GM18861 (cell line): ENCODE data around the gene TLK2.
"Not testable (repeated sequence)": the region's sequence is repeated elsewhere in the genome, so short reads cannot be mapped to it uniquely, and the experiment has no call there.

ENCODE experiments used
- ATAC-seq: cut with Tn5 transposase; IDR thresholded peaks from one replicate; pipeline ENCODE4 v1.9.1; 2021; ENCODE audit not compliant: unreplicated experiment

TLK2 gene

DNA sequence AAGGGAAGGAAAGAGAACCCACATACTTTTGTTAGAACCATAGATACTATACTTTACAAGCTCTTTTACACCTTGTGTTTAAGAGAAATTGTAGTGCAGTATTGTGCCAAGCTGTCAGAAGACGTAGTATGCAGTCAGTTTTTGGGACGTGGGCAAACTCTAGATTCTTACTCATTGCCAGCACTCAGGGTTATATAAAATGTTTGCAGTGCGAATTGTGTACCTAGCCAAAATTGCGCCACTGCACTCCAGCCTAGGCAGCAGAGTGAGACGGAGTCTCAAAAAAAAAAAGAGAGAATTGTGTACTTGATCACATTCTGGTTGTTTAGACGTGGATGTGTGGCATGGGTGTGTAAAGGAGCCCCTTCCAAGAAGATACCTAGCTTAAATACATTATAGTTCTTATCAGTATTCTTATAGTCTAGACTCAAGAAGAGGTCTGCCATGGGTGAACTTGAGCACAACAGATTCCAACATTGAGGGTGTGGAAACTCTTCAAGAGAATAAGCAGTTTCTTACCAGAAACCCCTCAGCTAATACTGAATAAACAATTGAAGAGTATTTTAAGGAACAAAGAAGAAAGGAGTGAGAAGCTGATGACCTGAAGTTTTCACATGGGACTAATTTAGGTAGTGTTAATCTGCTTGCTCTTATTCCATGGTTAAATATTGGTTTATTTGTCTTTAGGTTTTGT is 121.5 kb downstream of the TLK2 start:
- no peak for ATAC-seq

DNA sequence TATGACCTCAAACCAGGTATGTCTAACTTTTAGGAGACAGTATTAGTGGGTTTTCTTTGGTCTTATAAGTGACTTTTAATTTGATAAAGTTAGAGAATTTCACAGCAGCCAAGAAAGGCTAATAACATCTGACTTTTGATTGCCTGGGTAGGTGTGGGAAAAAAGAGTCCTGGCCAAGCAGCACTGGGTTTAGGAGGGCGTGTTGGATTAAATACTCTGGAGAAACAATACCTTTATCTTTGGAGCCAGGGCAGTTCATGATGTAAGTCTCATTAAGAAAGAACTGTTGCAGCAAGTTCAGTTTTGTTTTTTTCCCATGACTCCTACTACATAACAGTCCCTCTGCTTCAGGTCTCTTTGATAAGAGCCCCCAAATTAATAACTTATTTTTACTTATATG is 122.2 kb downstream of the TLK2 start:
- ATAC-seq: no peak

DNA sequence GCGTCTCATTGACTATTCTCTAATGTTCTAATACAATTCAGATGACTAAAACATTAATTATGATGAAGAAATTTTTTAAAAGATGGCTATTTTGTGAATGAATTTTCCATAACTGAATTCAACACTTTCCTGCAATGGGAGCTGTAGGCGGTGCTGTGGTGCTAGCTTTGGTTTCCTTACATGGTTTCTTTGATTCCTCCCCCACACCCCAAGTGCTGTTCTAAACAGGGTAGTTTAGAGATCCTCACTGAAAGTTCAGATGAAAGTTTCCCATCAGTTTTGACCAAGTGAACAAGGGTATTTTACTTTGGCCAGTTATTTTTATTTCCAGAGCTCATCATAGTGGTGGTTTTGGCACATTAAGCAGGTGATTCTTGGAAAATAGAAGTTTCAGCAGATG is 122.8 kb downstream of the TLK2 start:
- ATAC-seq: no peak

DNA sequence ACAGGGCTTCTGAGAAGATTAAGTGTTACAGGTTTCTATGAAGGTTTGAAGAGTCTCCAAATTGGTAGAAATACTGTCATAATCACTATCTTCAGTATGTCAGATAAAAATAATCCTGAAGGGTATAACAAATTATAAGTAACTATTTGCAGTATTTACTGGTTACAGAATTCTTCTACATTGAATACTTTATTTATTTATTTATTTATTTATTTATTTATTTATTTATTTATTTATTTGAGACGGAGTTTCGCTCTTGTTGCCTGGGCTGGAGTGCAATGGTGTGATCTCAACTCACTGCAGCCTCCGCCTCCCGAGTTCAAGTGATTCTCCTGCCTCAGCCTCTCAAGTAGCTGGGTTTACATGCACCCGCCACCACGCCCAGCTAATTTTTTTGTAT is 125.2 kb downstream of the TLK2 start:
- not testable (repeated sequence) for ATAC-seq

DNA sequence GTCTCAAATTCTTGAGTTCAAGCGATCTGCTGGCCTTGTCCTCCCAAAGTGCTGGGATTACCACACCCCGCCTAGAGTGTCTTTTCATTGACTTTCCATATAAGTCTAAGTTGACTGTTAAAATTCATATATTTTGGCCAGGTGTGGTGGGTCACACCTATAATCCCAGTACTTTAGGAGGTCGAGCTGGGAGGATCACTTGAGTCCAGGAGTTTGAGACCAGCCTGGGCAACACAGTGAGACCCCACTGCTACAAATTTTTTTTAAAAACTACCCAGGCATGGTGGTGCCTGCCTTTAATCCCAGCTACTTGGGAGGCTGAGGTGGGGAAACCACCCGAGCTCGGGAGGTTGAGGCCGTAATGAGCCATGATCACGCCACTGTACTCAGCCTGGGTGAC is 127.0 kb downstream of the TLK2 start:
- ATAC-seq: no peak

DNA sequence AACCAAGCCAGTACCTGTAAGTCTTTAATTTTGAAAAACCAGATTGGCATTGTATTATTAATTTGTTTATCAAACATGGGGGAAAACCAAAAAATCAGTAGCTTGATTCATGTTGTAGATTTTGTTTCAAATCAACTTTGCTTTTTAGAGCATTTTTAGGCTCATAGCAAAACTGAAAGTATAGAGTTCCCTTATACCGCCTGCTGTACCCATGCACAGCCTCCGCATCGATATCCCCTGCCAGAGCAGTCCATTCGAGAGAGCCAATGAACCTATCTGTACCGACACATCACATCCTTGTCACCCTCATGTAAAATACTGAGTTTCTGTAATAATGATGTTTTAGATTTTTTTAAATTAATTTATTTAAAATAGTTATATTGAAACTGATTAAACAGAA is 132.7 kb downstream of the TLK2 start:
- peak; percentile 81 for ATAC-seq

DNA sequence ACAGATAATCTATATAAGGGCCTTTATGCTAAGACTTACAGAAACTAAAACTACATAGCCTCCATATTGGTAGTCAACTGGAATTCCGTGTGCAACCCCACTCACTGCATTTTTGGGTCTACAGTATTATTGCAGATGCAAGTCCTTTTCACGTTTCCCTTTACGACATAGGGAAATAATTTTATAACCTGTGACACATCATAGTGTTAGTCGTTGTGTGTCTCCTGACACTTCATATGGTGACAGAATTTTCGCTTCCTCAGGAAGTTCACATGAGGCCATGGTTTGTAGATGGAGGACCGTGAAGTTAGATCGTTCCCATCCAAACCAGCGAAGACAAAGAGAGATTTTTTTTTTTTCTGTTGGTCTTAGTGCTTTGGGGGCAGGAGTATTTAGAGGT is 133.1 kb downstream of the TLK2 start:
- ATAC-seq: peak; percentile 15

DNA sequence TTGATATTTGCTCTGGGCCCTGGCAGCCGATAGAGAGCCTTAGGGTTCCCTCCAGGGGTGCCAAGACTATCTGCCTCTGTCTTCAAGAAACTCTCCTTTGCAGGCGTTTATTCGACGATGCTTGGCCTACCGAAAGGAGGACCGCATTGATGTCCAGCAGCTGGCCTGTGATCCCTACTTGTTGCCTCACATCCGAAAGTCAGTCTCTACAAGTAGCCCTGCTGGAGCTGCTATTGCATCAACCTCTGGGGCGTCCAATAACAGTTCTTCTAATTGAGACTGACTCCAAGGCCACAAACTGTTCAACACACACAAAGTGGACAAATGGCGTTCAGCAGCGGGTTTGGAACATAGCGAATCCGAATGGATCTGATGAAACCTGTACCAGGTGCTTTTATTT is 133.7 kb downstream of the TLK2 start:
- not testable (repeated sequence) for ATAC-seq

DNA sequence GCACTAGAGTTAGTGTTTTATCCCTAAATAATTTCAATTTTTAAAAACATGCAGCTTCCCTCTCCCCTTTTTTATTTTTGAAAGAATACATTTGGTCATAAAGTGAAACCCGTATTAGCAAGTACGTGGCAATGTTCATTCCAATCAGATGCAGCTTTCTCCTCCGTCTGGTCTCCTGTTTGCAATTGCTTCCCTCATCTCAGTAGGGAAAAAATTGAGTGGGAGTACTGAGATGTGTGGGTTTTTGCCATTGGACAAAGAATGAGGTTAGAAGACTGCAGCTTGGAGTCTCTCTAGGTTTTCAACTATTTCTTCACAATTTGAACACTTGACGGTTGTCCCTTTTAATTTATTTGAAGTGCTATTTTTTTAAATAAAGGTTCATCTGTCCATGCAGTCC is 134.5 kb downstream of the TLK2 start:
- not testable (repeated sequence) for ATAC-seq

DNA sequence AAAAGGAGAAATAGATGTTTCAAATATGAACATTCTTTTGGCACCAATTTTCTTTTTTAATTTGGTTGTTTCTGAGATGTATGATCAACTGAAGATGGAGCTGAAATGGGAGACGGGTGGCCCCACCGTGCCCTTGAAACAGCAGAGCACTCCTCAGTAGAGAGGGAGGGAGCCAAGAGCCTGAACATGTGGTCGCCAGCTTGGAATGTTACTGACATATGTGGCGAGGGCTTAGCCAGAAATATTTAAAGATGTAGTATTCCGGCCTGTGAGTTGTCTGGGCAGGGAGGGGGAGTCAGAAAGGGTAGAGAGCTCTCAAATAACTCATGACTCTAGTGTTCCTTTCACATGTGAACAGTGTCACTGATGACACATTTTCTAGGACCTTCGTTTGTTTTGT is 135.5 kb downstream of the TLK2 start:
- ATAC-seq: no peak

DNA sequence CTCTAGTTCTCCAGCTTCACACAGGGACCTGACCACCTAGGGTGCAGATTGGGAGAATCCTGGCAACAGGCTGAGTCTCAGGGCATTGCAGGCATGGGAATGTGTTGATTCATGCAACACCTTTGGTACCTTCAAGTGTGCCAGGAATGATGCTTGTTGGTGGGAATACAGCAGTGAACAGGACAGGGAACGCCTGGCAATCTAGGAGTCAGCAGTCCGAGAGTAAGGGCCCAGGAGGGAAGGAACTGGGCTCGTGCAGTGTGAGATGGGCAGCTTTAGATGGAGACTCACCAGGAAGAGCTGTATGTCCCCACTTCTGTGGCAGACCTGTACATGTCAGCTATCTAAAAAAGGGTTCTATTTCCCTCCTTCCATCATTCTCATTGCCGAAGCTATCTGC is 136.9 kb downstream of the TLK2 start:
- ATAC-seq: no peak

DNA sequence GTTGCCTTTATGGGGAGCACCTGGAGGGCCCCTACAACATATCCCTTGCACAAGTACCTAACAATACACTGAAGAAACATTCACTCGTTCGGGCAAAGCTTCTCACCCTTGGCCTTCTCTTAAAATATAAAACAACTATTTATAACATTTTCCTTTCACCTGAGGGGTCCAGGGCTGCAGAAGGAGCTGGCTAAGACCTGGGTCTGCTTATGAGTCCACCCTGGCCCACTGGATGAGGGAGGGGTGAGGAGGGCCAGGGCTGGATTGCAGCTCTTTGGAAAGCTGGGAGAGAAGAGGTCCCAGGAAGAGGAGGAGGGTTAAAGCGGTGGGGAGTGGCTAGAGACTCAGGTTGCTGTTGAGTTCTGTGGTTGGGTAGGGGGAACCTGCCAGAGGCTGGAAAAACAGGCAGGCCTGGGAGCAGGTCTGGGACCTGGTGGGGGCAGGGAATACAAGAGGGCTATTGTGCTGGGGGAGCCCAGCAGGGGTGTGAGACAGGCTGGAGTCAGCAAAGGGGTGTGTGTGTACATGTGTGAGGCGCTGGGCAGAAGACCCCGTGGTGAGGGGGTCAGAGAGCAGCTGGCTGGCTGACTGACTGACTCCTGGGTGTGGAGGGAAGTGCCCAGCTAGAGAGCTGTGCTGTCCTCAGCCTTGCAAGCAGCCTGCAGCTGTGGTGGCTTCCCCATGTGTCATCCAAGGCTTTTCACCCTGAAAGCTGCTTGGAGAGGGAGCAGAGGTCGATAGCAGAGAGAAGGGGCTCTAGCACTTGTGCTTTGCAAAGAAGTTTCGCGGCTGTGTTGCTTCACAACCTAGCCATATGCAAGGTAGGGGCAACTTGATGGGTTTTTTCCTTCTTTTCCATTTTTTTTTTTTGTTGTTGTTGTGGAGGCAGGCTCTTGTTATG is 138.6 kb downstream of the TLK2 start:
- no peak for ATAC-seq

DNA sequence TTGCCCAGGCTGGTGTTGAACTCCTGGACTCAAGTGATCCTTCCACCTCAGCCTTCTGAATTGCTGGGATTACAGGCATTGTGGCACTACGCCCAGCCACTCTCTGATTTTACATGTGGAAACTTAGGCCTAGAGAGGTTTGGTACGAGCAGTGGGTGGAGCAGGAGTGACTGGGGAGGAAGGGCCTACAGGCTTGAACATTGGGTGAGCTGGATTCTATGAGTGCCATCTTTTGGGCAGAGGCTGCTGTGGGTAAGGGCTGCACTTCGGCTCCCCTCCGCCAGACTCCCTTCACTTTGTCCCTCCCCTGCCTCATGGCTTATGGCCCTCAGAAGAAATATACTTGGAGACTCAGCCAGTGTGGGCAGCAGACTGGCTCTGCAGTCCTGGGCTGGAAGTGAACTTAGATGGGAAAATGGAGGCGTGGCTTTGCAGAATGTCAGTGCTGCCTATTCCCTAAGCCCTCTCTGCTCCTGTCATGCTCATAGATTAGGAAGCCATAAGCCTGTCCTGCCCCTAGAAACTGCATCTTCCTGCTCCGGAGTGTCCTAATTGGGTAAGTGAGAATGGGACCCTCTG is 139.4 kb downstream of the TLK2 start:
- no peak for ATAC-seq

DNA sequence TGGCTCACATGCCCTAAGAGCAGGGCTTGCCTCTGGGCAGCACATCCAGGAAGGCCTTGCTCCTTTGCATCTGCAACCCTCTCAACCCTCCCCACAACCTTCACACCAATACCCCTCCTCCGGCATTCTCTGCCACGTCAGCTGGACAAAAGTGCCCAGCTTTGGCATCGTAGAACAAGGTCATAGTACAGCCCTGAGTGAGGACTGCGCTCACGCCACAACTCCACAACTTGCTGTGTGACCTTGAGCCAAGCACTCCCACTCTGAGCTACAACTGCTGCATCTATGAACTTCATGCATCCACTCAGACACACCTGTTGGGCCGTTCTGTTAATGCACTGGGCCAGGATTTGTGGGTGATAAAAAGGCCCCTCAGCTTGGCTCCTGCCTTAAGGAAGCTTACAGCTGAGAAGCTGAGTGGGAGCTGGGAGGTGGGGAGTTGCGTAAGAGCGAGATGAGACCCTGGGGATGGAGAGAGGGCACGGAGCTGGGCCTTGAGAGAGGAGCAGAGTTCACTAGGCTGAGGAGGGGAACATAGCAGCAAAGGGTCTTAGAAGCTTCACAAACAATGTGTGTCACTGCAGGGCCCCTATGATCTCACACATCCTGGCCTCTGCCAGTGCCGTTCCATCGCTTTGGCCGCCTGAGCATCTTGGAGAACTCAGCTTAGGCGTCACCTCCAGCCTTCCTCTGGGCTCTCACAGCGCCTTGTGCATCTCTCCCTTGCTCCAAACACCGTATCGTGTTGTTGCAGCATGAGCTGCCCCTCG is 140.2 kb downstream of the TLK2 start:
- no peak for ATAC-seq

DNA sequence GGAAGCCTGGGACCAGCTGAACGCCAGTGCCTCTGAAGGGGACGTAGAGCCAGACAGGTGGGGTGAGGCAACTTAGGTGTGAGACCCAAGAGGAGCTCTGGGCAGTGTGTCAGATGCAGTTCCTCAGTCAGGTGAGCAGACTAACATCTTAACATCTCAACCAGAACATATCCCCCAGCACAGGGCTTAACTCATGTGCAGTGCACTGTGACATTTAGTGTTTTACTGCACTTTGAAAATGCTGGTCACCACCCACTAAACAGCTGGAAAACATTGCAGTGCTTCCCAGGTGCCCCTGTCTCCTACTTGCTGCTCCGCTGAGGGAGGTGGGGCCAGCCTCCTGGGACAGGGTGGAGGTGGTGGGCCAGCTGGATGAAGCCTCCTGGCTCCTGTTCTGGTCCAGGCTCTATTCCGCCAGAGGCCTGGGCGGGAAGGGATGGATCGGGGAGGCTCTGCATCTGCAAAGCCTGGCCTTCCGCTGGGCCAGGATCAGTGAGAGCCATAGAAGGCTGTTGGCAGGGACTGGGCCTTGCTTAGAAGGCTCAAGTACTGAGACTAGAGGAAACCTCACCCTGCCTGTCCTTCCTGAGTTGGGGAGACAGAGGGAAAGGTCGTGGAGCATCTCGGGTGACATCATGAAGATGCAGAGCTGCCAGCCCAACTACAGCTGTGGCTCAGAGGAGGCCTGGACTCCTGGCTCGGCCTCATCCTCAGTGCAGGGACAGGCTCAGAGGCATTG is 141.0 kb downstream of the TLK2 start:
- ATAC-seq: no peak

DNA sequence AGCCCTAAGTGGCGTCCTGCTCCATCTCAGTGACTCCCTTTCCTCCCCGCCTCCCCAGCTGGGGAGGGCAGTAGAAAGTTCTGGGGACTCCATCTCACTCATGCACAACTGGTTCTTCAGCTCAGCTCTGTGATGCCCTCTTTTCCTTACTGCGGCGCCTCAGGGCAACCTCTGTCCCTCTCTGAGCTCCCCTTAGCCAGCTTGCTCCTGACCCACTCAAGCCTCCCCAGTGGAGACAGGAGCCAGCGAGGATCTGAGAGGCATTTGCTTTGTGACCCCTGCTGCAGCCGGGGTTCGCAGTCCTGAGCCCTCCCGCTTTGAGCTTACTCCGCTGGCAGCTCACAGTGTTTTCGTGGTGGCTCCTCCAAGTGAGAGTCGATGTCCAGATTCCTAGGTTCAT is 142.6 kb downstream of the TLK2 start:
- ATAC-seq: no peak

DNA sequence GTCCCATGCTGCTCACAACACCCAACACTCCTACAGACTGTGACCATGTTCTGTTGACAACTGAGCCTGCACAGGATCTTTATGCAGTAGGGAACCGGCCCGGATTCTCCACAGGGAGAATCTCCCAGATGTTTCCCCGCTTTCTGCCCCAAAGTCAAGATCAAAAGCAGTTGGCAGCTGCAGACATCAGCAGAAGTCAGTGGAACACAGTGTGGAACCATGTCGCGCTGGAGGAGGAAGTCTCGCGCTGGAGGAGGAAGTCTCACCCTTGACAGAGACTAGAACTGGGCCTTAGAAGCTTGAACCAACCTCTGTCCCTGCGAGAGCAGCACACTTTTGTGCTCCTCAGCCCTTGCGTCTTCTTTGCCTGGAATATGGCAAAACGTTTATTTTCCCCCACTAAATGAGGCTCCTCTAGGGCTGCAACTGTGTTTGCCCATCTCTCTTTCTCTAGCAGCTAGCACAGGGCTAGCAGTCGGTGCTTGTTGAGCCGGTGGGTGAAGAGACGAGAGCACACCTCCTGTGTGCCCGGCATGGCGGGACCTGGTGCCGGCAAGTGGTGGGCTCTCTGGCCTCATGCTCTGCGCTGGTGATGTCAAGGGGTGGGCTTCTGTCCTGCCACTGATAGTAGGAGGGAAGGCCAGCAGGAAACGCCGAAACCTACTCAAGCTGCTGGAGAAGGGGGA is 146.7 kb downstream of the TLK2 start:
- ATAC-seq: no peak

DNA sequence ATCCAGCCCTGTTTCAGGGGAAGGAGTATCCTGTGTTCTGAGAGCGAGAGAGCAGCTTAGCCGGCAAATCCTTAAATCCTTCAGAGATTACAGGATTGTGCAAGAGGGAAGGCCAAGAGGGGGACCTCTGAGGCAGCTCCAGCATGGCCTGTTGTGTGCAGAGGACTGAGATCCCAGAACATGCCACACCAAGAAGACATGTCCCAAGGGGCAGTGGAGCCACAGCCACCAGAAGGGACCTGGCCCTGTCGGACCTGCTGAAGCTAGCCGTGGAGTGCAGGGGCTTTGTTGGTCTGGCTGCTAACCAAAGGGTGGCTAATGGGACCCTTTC is 147.2 kb downstream of the TLK2 start:
- no peak for ATAC-seq

DNA sequence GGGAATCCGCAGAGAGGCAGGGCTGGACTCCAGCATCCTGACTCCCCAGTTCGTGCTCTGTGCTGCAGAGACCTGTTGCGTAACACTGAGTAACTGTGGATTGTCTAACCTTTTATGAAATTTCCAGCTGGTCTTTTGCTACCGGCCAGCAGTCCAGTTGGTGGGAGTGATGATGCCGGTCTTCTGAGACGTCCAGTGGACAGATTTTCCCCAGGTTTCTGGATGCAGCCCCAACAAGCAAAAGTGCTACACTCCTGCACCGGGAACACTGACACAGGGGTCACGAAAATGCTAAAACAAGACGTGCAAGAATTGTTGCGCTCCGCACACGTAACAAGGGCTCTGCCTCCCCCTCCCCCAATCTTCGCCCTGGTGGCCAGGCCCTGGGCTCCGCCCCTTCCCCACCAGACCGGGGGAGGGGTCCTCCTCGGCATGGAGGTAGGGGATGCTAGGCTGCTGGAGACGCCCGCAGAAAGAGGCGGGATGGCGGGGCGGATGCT is 148.1 kb downstream of the TLK2 start:
- no peak for ATAC-seq
